ENCODE data around the gene PPT1.
"Not testable (repeated sequence)": the region's sequence is repeated elsewhere in the genome, so short reads cannot be mapped to it uniquely, and the experiment has no call there.

The PPT1 gene

GRCh38 chr1:40053138-40053887 lies 43.7 kb downstream of the PPT1 start:
- no peak for DNase-seq

GRCh38 chr1:40050863-40051262 lies 46.2 kb downstream of the PPT1 start:
- no peak for DNase-seq

GRCh38 chr1:40049725-40050124 lies 47.3 kb downstream of the PPT1 start:
- no peak for DNase-seq

GRCh38 chr1:40047769-40048168 lies 49.3 kb downstream of the PPT1 start:
- DNase-seq, result no peak

GRCh38 chr1:40047276-40047675 lies 49.8 kb downstream of the PPT1 start:
- DNase-seq, result no peak

GRCh38 chr1:40045766-40046165 lies 51.3 kb downstream of the PPT1 start:
- no peak for DNase-seq

- DNase-seq, result no peak
Measured at GRCh38 chr1:40045182-40045581, 51.9 kb downstream of the PPT1 start.

- DNase-seq, result no peak
Measured at GRCh38 chr1:40044110-40044509, 52.9 kb downstream of the PPT1 start.

GRCh38 chr1:40042341-40042740 lies 54.7 kb downstream of the PPT1 start:
- DNase-seq, result no peak

GRCh38 chr1:40041466-40041838 lies 55.6 kb downstream of the PPT1 start:
- no peak for DNase-seq

GRCh38 chr1:40040511-40041465 lies 56.3 kb downstream of the PPT1 start, which contains the start of gene CAP1:
CAP1 (plus strand) TSS chr1:40040729; CDS start chr1:40059347, 18,618 bp downstream.
- DNase-seq, result peak; percentile 97

- peak; percentile 58 for DNase-seq
Measured at GRCh38 chr1:40039757-40040510, 57.1 kb downstream of the PPT1 start.

- no peak for DNase-seq
Measured at GRCh38 chr1:40039245-40039756, 57.8 kb downstream of the PPT1 start.

GRCh38 chr1:40038697-40039096 lies 58.4 kb downstream of the PPT1 start:
- DNase-seq, result no peak

GRCh38 chr1:40037254-40037653 lies 59.8 kb downstream of the PPT1 start:
- DNase-seq, result not testable (repeated sequence)

- DNase-seq, result no peak
Measured at GRCh38 chr1:40036574-40036973, 60.5 kb downstream of the PPT1 start.

- DNase-seq, result no peak
Measured at GRCh38 chr1:40034869-40035268, 62.2 kb downstream of the PPT1 start.

- DNase-seq, result peak; percentile 48
Measured at GRCh38 chr1:40032240-40032891, 64.7 kb downstream of the PPT1 start.

GRCh38 chr1:40030528-40031135 lies 66.4 kb downstream of the PPT1 start:
- DNase-seq, result no peak

- DNase-seq, result no peak
Measured at GRCh38 chr1:40029608-40030007, 67.4 kb downstream of the PPT1 start.

- DNase-seq, result no peak
Measured at GRCh38 chr1:40027647-40028046, 69.4 kb downstream of the PPT1 start.

GRCh38 chr1:40024671-40025070 lies 72.4 kb downstream of the PPT1 start:
- no peak for DNase-seq

Data from NCI-H526 treated with DMSO at 0.1 percent for 48 hours (cell line).